Stimulated activated CD4-positive, alpha-beta T cell treated with anti-CD3 and anti-CD28 coated beads, Interleukin-15, amount 100 ng/mL, for 48 hours (primary cell): ENCODE measurements around the gene SLC2A8.

Experiments
- DNase-seq, 2 donors: peaks; one replicate each; pipeline ENCODE4 v3.0.0-alpha.2; 2020; ENCODE audit warnings: low read depth in 2 of 2

Gene SLC2A8

GRCh38 chr9:127437497-127438264 is 40.7 kb downstream of the SLC2A8 start:
- no peak for DNase-seq

- no peak for DNase-seq
Observed at GRCh38 chr9:127438394-127438793, 41.4 kb downstream of the SLC2A8 start.

GRCh38 chr9:127444283-127444920 is 47.4 kb downstream of the SLC2A8 start:
- no peak for DNase-seq

- no peak for DNase-seq
Observed at GRCh38 chr9:127444921-127445850, 48.2 kb downstream of the SLC2A8 start.

GRCh38 chr9:127445851-127446712 is 49.1 kb downstream of the SLC2A8 start:
- DNase-seq, result no peak

- no peak for DNase-seq
Observed at GRCh38 chr9:127446713-127447415, 49.9 kb downstream of the SLC2A8 start.

GRCh38 chr9:127447416-127448111 is 50.6 kb downstream of the SLC2A8 start:
- DNase-seq, result no peak

GRCh38 chr9:127448112-127448805 is 51.3 kb downstream of the SLC2A8 start:
- no peak for DNase-seq

- no peak for DNase-seq
Observed at GRCh38 chr9:127449332-127449966, 52.5 kb downstream of the SLC2A8 start.

GRCh38 chr9:127450243-127450760 is 53.3 kb downstream of the SLC2A8 start:
- no peak for DNase-seq

- peak; percentile 94 to 95 for DNase-seq
Observed at GRCh38 chr9:127450830-127451607, 54.0 kb downstream of the SLC2A8 start, which contains the start of the genes LRSAM1 and RPL12. TSS of gene LRSAM1 (plus strand) at chr9:127451510. CDS start at chr9:127454528, 3,018 bp downstream. TSS of gene RPL12 (minus strand) at chr9:127451406. CDS start at chr9:127451317, 89 bp downstream.

- DNase-seq, result no peak
Observed at GRCh38 chr9:127451608-127451857, 54.6 kb downstream of the SLC2A8 start.

GRCh38 chr9:127451858-127452656 is 55.1 kb downstream of the SLC2A8 start:
- DNase-seq, result peak; percentile 38 to 40

GRCh38 chr9:127452691-127453090 is 55.7 kb downstream of the SLC2A8 start:
- no peak for DNase-seq

- no peak for DNase-seq
Observed at GRCh38 chr9:127455324-127455992, 58.5 kb downstream of the SLC2A8 start.

GRCh38 chr9:127457191-127457878 is 60.4 kb downstream of the SLC2A8 start:
- no peak for DNase-seq
